Jurkat, Clone E6-1 (cell line): Measurements from ENCODE around the gene ADIPOR1.

Experiments
- DNase-seq: peaks from one replicate; pipeline ENCODE4 v3.0.0-alpha.2; 2011; ENCODE audit warnings: low read depth, low spot score
- H3K4me3 ChIP-seq: 2 replicates; pipeline ENCODE4 v1.5.1; 2011; ENCODE audit warnings: mild to moderate bottlenecking, low read length, control low read depth, moderate library complexity

Gene ADIPOR1

DNA sequence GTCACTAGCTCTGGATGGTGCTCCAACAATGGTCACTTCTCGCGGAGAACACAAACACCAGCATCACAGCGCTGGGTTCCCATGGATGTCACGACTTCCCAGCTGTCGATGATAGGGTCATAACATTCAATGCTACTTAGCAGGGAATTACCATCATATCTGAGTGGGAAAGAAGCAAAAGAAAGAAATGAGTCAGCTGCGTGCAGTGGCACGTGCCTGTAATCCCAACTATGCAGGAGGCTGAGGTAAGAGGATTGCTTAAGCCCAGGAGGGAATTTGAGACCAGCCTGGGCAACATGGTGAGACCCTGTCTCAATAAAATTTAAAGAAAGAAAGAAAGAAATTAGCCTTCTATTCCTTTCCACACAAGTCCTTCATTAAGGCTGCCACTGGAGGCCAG lies 65.6 kb downstream of the ADIPOR1 start:
- no peak overlapping the region for H3K4me3 ChIP-seq

More for the DNA sequence above, 65.6 kb downstream of the ADIPOR1 start:
- DNase-seq = no peak
